ENCODE results near the gene PTGDR2. TPM values are rescaled to one million over a fixed set of nuclear protein-coding genes. Genes with fewer than 3 reads are reported as not detected.
A peak's percentile ranks its signal among the peaks of the same experiment; 100 is the strongest.
"Not testable (repeated sequence)": the region's sequence is repeated elsewhere in the genome, so short reads cannot be mapped to it uniquely, and the experiment has no call there.

PTGDR2 gene
- total and polyA plus RNA-seq, 5 donors = 0.14 to 0.20 TPM; not detected in 3

DNA sequence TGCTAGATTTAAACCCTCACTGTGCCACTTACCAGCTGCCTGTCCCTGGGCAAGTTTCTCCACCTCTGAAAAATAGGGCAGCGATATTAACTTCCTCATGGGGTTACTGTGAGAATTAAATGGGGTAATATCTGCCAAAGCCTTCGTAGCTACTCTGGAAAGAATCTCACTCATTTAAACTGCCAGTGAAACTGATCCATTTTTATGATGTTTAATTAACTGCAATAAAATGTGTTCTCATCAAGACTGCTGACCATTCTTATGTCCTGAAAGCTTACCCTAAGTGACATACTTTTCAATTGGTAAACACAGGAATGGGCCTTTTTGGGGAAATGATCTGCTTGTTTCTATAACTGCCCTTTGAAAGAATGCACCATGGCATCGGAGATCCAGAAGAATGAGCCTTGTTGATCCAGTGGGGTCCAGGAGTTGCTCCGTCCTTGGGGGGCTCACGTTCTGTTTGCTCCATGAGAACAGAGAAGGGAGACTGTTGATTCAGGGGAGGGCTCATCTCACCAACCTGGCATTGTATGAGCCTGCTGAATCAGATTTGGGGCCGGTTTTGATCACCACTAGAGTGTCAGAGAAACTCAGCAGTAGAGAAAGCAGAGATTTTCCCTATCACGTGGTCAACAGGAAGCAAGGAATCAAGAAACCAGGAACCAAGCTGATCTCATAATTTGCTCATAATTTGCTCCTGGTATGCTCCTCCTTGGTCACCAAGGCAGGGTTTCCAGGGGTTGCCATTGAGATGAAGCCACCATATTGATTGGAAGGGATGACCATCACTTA is 20.8 kb downstream of the PTGDR2 start:
- Histone ChIP-seq H3K9me3 (ENCODE audit: control insufficient read depth, low read length) (no peaks in the 10 kb centered on the region), H3K27ac (ENCODE audit: low read length) (no peak overlapping the region), H3K27me3 (ENCODE audit: control insufficient read depth, insufficient read depth) (no peaks in the 10 kb centered on the region), H3K4me1 (ENCODE audit: control insufficient read depth, insufficient read depth, low read length) (no peaks in the 10 kb centered on the region), H3K4me3 (ENCODE audit: low read length) (no peak overlapping the region)
- no peak for ATAC-seq
- DNase-seq = peak in 1 of 3 donors; percentile 2
- 54% methylated on average over 7 of the region's 7 CpGs for WGBS
- intact Hi-C loops (cut with DNase I) = loop anchor here (5.0 to 10.0 kb wide), 6 partner anchors 52 to 352 kb away; no protein-coding TSS in a partner anchor

DNA sequence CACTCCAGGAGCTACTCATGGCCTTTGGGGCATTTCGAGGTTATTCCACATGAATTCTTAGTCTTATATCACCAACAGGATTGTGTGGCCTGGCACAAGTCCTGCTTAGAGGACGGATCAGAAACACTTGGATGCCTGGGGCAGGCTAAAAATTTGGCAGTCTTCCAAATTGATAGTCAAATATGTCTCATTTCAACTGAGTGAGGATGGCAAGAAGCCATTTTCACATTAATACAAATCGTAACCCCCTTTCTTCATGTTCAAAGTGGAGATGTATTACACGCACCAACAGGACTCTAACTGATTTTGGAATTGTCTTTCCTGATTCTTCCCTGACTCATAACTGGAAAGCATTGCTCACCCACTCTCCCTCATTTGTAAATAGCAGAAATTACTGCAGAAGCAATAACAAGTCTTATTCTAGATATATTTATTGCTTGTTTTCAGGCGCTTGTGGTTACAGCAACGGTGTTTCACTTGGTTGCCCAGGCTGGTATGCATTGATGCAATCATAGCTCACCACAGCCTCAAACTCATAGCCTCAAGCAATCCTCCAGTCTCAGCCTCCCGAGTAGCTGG is 24.2 kb downstream of the PTGDR2 start:
- ATAC-seq (no peak), DNase-seq (no peak)
- Histone ChIP-seq H3K4me1 (ENCODE audit: control insufficient read depth, insufficient read depth, low read length) (no peaks in the 10 kb centered on the region), H3K27me3 (ENCODE audit: control insufficient read depth, insufficient read depth) (no peaks in the 10 kb centered on the region), H3K27ac (ENCODE audit: low read length) (no peak overlapping the region), H3K9me3 (ENCODE audit: control insufficient read depth, low read length) (no peaks in the 10 kb centered on the region), H3K4me3 (ENCODE audit: low read length) (no peak overlapping the region)
- intact Hi-C loops (cut with DNase I) = loop anchor here (5.0 to 10.0 kb wide), 6 partner anchors 56 to 356 kb away; no protein-coding TSS in a partner anchor
- WGBS = 44% methylated on average over 7 of the region's 7 CpGs

DNA sequence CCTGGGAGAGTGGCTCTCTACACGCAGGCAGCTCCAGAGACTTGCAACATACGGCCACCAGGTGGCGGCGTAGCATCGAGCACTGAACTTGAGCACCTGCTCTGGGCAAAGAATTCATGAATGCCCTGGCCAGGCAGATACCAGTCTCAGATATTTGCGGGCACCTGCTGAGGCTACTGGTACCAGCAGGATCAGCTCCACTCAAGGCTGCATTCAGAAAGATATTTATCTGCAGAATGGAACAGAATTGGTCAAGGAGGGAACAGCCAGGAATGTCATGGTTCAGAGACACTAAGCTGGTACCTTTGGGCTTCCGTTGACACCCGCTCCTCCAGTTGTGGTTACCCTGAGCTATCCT is 24.6 kb downstream of the PTGDR2 start:
- intact Hi-C loops (cut with DNase I) = loop anchor here (5.0 to 10.0 kb wide), 6 partner anchors 56 to 356 kb away; no protein-coding TSS in a partner anchor
- ATAC-seq (peak; percentile 84 to 89), DNase-seq (peak; percentile 78 to 94 (median 93))
- no peak overlapping the region for H3K4me3 ChIP-seq (ENCODE audit: low read length)
- no peaks in the 10 kb centered on the region for H3K27me3 ChIP-seq (ENCODE audit: control insufficient read depth, insufficient read depth)
- 15% methylated on average over 8 of the region's 8 CpGs for WGBS
- no peaks in the 10 kb centered on the region for H3K9me3 ChIP-seq (ENCODE audit: control insufficient read depth, low read length)
- H3K4me1 ChIP-seq (ENCODE audit: control insufficient read depth, insufficient read depth, low read length) = no peaks in the 10 kb centered on the region
- H3K27ac ChIP-seq (ENCODE audit: low read length) = no peak overlapping the region

DNA sequence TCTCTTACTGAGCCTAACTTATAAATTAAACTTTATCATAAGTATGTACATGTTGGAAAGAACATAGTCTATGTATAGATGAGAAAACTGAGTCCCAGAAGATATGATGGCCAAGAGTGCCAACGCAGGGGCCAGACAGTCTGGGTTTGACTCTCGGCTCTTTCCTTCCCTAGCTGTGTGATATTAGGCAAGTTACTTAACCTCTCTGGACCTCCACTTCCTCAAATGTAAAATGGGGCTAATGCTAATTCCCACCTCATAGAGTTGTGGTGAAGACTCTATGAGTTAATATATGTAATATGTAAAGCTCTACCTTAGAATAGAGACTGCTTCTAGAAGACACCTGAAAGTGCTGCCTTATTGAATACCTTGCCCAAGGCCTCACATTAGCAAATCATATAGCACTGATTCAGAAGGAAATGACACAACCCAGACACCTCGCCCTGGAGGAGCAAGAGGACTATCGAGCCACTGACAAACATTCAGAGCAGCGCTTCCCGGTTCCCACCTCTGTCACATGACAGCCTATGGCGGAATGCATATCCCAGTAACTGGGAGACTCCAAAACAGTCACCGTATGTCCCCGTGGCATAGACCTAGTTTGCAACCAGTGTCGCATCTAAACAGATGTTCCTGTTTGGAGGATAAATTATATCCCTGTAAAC is 25.1 kb downstream of the PTGDR2 start:
- no peak for ATAC-seq
- H3K4me1 ChIP-seq (ENCODE audit: control insufficient read depth, insufficient read depth, low read length) = no peaks in the 10 kb centered on the region
- DNase-seq = no peak
- 45% methylated on average over 10 of the region's 10 CpGs for WGBS
- no peak overlapping the region for H3K4me3 ChIP-seq (ENCODE audit: low read length)
- intact Hi-C loops (cut with DNase I) = loop anchor here (5.0 to 10.0 kb wide), 6 partner anchors 57 to 357 kb away; no protein-coding TSS in a partner anchor
- H3K27me3 ChIP-seq (ENCODE audit: control insufficient read depth, insufficient read depth) = no peaks in the 10 kb centered on the region
- H3K9me3 ChIP-seq (ENCODE audit: control insufficient read depth, low read length) = no peaks in the 10 kb centered on the region
- H3K27ac ChIP-seq (ENCODE audit: low read length) = no peak overlapping the region

DNA sequence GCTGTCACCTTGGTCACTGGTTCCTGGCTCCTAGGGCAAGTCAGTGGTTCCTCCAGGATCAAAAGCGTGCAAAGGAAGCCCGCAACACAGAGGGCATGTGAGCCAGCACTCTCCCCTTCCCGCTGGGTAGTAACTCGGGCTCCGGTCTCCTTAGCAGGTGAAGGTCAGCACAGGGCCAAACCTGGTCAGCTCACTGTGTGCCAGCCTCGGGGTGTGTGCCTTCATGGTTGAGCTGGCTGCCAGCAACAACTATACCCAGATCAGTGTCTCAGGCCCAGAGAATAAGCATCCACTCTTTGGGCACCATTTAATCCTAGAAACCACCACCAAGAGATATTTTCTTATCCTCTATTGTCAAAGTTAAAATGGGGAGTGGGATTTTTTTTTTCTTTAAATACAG is 30.0 kb downstream of the PTGDR2 start:
- ATAC-seq (no peak), DNase-seq (no peak)
- H3K27ac ChIP-seq (ENCODE audit: low read length) = no peak overlapping the region
- intact Hi-C loops (cut with DNase I) = no loop called here
- H3K4me1 ChIP-seq (ENCODE audit: control insufficient read depth, insufficient read depth, low read length) = no peaks in the 10 kb centered on the region
- no peak overlapping the region for H3K4me3 ChIP-seq (ENCODE audit: low read length)
- 76% methylated on average over 6 of the region's 6 CpGs for WGBS
- no peaks in the 10 kb centered on the region for H3K9me3 ChIP-seq (ENCODE audit: control insufficient read depth, low read length)
- H3K27me3 ChIP-seq (ENCODE audit: control insufficient read depth, insufficient read depth) = no peaks in the 10 kb centered on the region

DNA sequence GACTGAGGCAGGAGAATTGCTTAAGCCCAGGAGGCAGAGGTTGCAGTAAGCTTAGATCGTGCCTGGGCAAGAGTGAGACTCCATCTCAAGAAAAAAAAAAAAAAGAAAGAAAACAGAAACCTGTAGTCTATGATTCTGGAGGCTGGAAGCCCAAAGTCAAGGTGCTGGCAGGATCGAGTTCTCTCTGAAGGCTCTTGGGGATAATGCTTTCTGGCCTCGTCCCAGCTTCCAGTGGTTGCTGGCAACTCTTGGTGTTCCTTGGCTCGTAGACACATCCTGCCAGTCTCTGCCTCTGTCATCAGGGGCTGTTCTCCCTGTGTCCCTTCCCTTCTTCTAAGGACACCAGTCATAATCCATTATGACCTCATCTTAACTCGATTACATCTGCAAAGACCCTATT is 30.6 kb downstream of the PTGDR2 start:
- intact Hi-C loops (cut with DNase I) = no loop called here
- DNase-seq (no peak), ATAC-seq (no peak)
- H3K27me3 ChIP-seq (ENCODE audit: control insufficient read depth, insufficient read depth) = no peaks in the 10 kb centered on the region
- no peak overlapping the region for H3K27ac ChIP-seq (ENCODE audit: low read length)
- no peak overlapping the region for H3K4me3 ChIP-seq (ENCODE audit: low read length)
- 87% methylated on average over 5 of the region's 5 CpGs for WGBS
- H3K9me3 ChIP-seq (ENCODE audit: control insufficient read depth, low read length) = no peaks in the 10 kb centered on the region
- H3K4me1 ChIP-seq (ENCODE audit: control insufficient read depth, insufficient read depth, low read length) = no peaks in the 10 kb centered on the region

DNA sequence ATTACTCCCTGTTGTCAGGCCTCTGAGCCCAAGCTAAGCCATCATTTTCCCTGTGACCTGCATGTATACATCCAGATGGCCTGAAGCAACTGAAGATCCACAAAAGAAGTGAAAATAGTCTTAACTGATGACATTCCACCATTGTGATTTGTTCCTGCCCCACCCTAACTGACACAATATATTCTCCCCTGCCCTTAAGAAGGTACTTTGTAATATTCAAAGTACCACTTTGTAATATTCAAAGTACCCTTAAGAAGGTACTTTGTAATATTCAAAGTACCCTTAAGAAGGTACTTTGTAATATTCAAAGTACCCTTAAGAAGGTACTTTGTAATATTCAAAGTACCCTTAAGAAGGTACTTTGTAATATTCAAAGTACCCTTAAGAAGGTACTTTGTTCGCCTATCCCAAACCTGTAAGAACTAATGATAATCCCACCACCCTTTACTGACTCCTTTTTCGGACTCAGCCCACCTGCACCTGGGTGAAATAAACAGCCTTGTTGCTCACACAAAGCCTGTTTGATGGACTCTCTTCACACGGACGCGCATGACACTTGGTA is 31.9 kb downstream of the PTGDR2 start:
- WGBS = 88% methylated on average over 5 of the region's 5 CpGs
- H3K27me3 ChIP-seq (ENCODE audit: control insufficient read depth, insufficient read depth); H3K27ac ChIP-seq (ENCODE audit: low read length); ATAC-seq; H3K4me3 ChIP-seq (ENCODE audit: low read length); H3K4me1 ChIP-seq (ENCODE audit: control insufficient read depth, insufficient read depth, low read length); H3K9me3 ChIP-seq (ENCODE audit: control insufficient read depth, low read length); DNase-seq; intact Hi-C loops (cut with DNase I): not testable (repeated sequence)

DNA sequence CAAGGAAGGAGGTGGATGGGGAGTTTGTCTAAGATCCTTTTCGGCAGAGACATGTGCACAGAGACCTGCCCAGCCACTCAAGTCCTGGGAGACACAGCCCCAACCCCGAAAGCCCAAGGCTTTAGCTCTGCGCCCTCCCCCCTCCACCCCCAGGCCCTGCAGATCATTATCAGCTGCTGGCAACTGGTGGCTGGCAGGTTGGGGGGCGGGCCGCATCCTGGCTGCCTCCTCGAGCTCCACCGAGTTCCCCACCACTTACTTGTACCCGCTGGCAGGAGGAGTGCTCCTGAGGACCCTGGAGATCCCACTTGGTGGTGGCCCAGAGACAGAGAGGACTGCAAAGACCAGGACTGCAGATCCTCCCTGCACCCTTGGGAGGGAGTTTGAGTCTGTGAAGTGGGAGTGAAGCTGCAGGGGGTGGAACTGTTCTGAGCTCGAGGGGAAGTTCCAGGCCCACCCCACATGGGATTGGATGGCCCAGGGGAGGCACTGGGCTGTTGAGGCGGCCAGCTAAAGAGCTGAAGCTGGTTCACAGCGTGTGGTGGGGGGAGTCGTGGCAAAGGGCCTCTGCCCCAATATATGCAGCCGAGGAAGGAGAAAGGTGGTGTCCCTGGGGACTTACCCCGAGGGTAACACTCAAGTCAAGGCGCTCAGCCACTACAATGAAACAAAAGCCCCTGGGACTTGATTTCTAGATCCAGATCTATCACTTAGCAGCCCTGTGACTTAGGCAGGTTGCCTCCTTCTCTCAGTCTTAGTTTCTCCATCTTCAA is 33.7 kb downstream of the PTGDR2 start:
- DNase-seq = no peak
- intact Hi-C loops (cut with DNase I) = no loop called here
- Histone ChIP-seq H3K9me3 (ENCODE audit: control insufficient read depth, low read length) (peaks cover under 1% of the 10 kb centered on the region), H3K27me3 (ENCODE audit: control insufficient read depth, insufficient read depth) (no peaks in the 10 kb centered on the region), H3K4me3 (ENCODE audit: low read length) (no peak overlapping the region), H3K4me1 (ENCODE audit: control insufficient read depth, insufficient read depth, low read length) (no peaks in the 10 kb centered on the region), H3K27ac (ENCODE audit: low read length) (no peak overlapping the region)
- 66% methylated on average over 15 of the region's 15 CpGs for WGBS
- no peak for ATAC-seq

DNA sequence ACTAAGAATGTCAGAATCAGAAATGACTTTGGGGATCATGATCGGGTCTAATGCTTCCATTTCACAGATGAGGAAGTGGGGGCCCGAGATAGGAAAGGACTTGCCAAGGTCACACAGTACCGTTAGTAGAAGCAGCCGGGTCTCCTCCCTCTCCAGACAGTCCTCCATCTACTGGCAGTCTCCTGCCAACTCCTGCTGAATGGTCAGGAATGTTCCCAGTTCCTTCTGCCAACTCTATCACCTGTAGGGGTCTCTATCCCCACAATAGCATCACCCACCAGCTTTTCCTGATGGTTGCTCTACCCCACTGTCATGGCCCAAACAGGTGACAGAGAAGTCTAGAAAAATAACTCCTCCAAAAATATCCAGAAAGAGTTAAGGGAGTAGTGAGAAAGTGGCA is 37.7 kb downstream of the PTGDR2 start:
- 76% methylated on average over 4 of the region's 4 CpGs for WGBS
- Histone ChIP-seq H3K27ac (ENCODE audit: low read length) (no peak overlapping the region), H3K9me3 (ENCODE audit: control insufficient read depth, low read length) (peaks cover 3% of the 10 kb centered on the region), H3K4me1 (ENCODE audit: control insufficient read depth, insufficient read depth, low read length) (no peaks in the 10 kb centered on the region), H3K4me3 (ENCODE audit: low read length) (no peak overlapping the region), H3K27me3 (ENCODE audit: control insufficient read depth, insufficient read depth) (no peaks in the 10 kb centered on the region)
- intact Hi-C loops (cut with DNase I) = no loop called here
- ATAC-seq (no peak), DNase-seq (no peak)

DNA sequence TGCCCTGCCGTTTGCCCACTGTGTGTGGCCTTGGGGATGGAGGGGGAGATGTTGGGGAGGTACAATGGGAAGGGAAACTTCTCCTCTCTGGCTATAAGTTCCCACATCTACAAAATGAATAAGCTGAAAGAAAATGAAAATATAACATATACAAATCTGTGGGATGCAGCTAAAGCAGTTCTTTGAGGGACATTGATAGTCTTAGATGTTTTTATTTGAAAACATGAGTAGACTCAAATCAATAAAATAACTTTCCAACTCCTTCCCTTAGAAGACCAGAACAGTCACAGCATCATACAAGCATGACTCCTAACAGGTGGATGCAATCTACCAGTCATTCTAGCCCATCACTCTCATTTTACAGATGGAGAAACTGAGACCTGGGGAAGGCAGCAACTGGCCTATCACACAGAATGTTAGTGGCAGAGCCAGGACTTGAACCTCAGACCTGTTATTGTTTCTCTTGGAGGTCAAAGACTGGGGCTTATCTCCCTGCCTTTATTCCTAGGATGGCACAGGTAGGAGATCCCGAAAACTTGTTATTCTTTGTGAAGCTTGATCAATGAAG is 39.1 kb downstream of the PTGDR2 start:
- intact Hi-C loops (cut with DNase I) = no loop called here
- 95% methylated on average over 2 of the region's 2 CpGs for WGBS
- H3K4me3 ChIP-seq (ENCODE audit: low read length) = no peak overlapping the region
- ATAC-seq = no peak
- H3K4me1 ChIP-seq (ENCODE audit: control insufficient read depth, insufficient read depth, low read length) = no peaks in the 10 kb centered on the region
- no peak overlapping the region for H3K27ac ChIP-seq (ENCODE audit: low read length)
- peaks cover 3% of the 10 kb centered on the region for H3K9me3 ChIP-seq (ENCODE audit: control insufficient read depth, low read length)
- H3K27me3 ChIP-seq (ENCODE audit: control insufficient read depth, insufficient read depth) = no peaks in the 10 kb centered on the region
- DNase-seq = no peak
